ENCODE results near the gene PEAK1. TPM values are rescaled to one million over a fixed set of nuclear protein-coding genes. Genes with fewer than 3 reads are reported as not detected.
"Not testable (repeated sequence)": the region's sequence is repeated elsewhere in the genome, so short reads cannot be mapped to it uniquely, and the experiment has no call there.

Gene PEAK1
- total RNA-seq, 2 experiments from 2014 or later = 9.2 to 11.0 TPM

DNA sequence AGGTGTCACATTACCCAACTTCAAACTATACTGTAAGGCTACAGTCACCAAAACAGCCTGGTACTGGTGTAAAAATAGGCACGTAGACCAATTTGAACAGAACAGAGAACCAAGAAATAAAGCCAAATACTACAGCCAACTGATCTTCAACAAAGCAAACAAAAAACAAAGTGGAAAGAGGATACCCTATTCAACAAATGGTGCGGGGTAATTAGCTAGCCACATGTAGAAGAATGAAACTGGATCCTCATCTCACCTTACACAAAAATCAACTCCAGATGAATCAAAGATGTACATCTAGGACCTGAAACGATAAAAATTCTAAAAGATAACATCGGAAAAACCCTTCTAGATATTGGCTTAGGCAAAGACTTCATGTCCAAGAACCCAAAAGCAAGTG lies 13.1 kb downstream of the PEAK1 start:
- intact Hi-C loops (cut with DNase I, micrococcal nuclease) = no loop called here
- Mint-ChIP-seq H3K27me3 (no peaks in the 10 kb centered on the region), H3K27ac (no peak overlapping the region), H3K9me3 (no peaks in the 10 kb centered on the region), H3K4me3 (no peak overlapping the region), H3K4me1 (ENCODE audit: low read depth) (peaks cover 36% of the 10 kb centered on the region), H3K36me3 (ENCODE audit: low read depth) (no peaks in the 10 kb centered on the region)
- Histone ChIP-seq H3K4me3 (ENCODE audit: low read length) (no peak overlapping the region), H3K4me1 (ENCODE audit: insufficient read depth, low read length) (peaks cover 6% of the 10 kb centered on the region), H3K27me3 (ENCODE audit: control insufficient read depth in 1 of 2, insufficient read depth in 2 of 2, low read length in 2 of 2) (no peaks in the 10 kb centered on the region), H3K9me3 (ENCODE audit: control insufficient read depth in 1 of 2, insufficient read depth in 1 of 2, low read length in 2 of 2) (no peaks in the 10 kb centered on the region), H3K27ac (ENCODE audit: low read depth in 1 of 2, low read length in 2 of 2) (no peak overlapping the region), H3K36me3 (ENCODE audit: insufficient read depth, low read length) (no peaks in the 10 kb centered on the region)
- DNase-seq (no peak), ATAC-seq (ENCODE audit: poor library complexity) (no peak)
- ChIA-PET POLR2A (no interaction called here), CTCF (no interaction called here)
- TF ChIP-seq CTCF (IDR thresholded peaks at IDR 0.05) = no peak

GRCh38 chr15:77406173-77406759 lies 13.6 kb downstream of the PEAK1 start:
- H3K27me3 ChIP-seq (ENCODE audit: control insufficient read depth in 1 of 2, insufficient read depth in 2 of 2, low read length in 2 of 2); POLR2A ChIA-PET; H3K4me3 ChIP-seq (ENCODE audit: low read length); H3K9me3 ChIP-seq (ENCODE audit: control insufficient read depth in 1 of 2, insufficient read depth in 1 of 2, low read length in 2 of 2); H3K36me3 ChIP-seq (ENCODE audit: insufficient read depth, low read length); H3K9me3 Mint-ChIP-seq; DNase-seq; H3K27ac ChIP-seq (ENCODE audit: low read depth in 1 of 2, low read length in 2 of 2); H3K36me3 Mint-ChIP-seq (ENCODE audit: low read depth); CTCF ChIA-PET; H3K4me3 Mint-ChIP-seq; H3K4me1 ChIP-seq (ENCODE audit: insufficient read depth, low read length); H3K27me3 Mint-ChIP-seq; intact Hi-C loops (cut with DNase I, micrococcal nuclease); H3K27ac Mint-ChIP-seq; ATAC-seq (ENCODE audit: poor library complexity): not testable (repeated sequence)
- H3K4me1 Mint-ChIP-seq (ENCODE audit: low read depth) = peaks cover 36% of the 10 kb centered on the region

DNA sequence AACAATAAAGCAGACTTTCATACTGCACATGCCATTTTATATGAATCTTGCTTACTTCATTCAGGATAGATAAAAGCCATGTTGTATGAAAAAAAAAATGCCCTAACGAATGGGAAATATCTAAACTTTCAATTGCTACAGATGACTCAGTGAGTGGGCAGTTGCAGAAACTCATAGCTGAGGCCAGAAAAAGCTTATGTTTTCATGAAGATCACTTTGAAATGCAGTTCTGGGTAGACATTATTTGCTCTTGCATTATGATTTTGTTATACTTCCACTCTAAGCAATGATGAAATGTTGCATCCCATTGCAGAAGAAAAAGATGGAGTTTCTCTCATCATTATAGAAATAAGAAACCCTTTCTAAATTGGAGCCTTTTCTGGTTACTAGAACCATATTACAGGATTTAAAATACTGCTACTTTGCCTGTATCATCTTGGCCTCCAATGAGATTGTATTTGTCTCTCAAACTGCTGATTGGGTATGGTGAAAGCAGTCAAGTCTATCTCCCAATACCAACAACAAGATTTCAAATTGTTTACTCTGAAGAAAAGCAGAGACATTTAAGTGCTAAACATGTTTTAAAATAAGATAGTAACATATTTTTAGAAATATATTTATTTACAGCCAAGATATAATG lies 17.0 kb downstream of the PEAK1 start:
- Mint-ChIP-seq H3K4me3 (no peak overlapping the region), H3K4me1 (ENCODE audit: low read depth) (peaks cover 17% of the 10 kb centered on the region), H3K36me3 (ENCODE audit: low read depth) (peaks cover 5% of the 10 kb centered on the region), H3K9me3 (peaks cover 12% of the 10 kb centered on the region), H3K27me3 (no peaks in the 10 kb centered on the region), H3K27ac (no peak overlapping the region)
- no peak for TF ChIP-seq CTCF (IDR thresholded peaks at IDR 0.05)
- no peaks in the 10 kb centered on the region for H3K27me3 ChIP-seq (ENCODE audit: control insufficient read depth in 1 of 2, insufficient read depth in 2 of 2, low read length in 2 of 2)
- H3K4me1 ChIP-seq (ENCODE audit: insufficient read depth, low read length) = no peaks in the 10 kb centered on the region
- POLR2A ChIA-PET = no interaction called here
- intact Hi-C loops (cut with DNase I, micrococcal nuclease) = no loop called here
- ATAC-seq (ENCODE audit: poor library complexity) (no peak), DNase-seq (no peak)
- CTCF ChIA-PET = no interaction called here
- no peaks in the 10 kb centered on the region for H3K36me3 ChIP-seq (ENCODE audit: insufficient read depth, low read length)
- H3K9me3 ChIP-seq (ENCODE audit: control insufficient read depth in 1 of 2, insufficient read depth in 1 of 2, low read length in 2 of 2) = peaks cover 0 to under 1% of the 10 kb centered on the region in 2 experiments
- H3K4me3 ChIP-seq (ENCODE audit: low read length) = no peak overlapping the region
- H3K27ac ChIP-seq (ENCODE audit: low read depth in 1 of 2, low read length in 2 of 2) = no peak overlapping the region

DNA sequence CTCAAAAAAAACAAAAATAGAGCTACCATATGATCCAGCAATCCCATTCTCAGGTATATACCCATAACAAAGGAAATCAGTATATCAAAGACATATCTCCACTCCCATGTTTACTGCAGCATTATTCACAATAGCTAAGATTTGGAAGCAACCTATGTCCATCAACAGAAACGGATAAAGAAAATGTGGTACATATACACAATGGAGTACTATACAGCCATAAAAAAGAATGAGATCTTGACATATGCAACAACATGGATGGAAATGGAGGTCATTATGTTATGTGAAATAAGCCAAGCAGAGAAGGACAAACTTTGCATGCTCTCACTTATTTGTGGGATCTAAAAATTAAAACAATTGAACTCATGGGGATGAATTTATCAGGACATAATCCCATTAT lies 19.6 kb downstream of the PEAK1 start:
- Histone ChIP-seq H3K4me3 (ENCODE audit: low read length) (no peak overlapping the region), H3K27me3 (ENCODE audit: control insufficient read depth in 1 of 2, insufficient read depth in 2 of 2, low read length in 2 of 2) (no peaks in the 10 kb centered on the region), H3K36me3 (ENCODE audit: insufficient read depth, low read length) (no peaks in the 10 kb centered on the region), H3K9me3 (ENCODE audit: control insufficient read depth in 1 of 2, insufficient read depth in 1 of 2, low read length in 2 of 2) (peaks cover 3 to 4% of the 10 kb centered on the region in 2 experiments), H3K4me1 (ENCODE audit: insufficient read depth, low read length) (no peaks in the 10 kb centered on the region), H3K27ac (ENCODE audit: low read depth in 1 of 2, low read length in 2 of 2) (no peak overlapping the region)
- POLR2A ChIA-PET = no interaction called here
- Mint-ChIP-seq H3K27ac (no peak overlapping the region), H3K36me3 (ENCODE audit: low read depth) (peaks cover 20% of the 10 kb centered on the region), H3K4me1 (ENCODE audit: low read depth) (no peaks in the 10 kb centered on the region), H3K4me3 (no peak overlapping the region), H3K9me3 (peaks cover 14% of the 10 kb centered on the region), H3K27me3 (no peaks in the 10 kb centered on the region)
- CTCF ChIA-PET = no interaction called here
- intact Hi-C loops (cut with DNase I, micrococcal nuclease) = no loop called here
- no peak for TF ChIP-seq CTCF (IDR thresholded peaks at IDR 0.05)
- no peak for DNase-seq
- ATAC-seq (ENCODE audit: poor library complexity) = no peak

Measured in CD4-positive, alpha-beta T cell (primary cell).